Measurements from ENCODE around the gene NT5C2.

DNA sequence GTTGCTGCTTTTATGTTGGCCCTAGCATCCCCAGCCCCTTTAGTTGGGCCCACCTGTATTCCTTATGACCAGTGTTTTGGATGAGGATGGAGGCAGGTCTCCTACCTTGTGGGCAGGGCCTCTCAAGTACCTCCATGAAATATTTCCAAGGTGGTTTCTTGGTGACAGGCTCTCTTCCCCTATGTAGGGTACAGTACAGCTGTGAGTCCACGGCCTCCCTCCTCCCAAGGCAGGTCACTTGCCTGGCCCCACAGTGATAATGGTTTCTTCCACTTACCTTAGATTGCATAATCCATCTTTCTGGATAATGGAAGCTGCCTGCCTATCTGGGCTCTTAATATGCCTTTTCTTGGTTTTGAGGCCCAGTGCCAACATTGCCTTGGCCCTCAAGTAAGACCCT is 110.4 kb downstream of the NT5C2 start:
- TF ChIP-seq RARB (CRISPR knock-in tag; IDR thresholded peaks at IDR 0.05): no peak
- TF ChIP-seq, protein P1, sequence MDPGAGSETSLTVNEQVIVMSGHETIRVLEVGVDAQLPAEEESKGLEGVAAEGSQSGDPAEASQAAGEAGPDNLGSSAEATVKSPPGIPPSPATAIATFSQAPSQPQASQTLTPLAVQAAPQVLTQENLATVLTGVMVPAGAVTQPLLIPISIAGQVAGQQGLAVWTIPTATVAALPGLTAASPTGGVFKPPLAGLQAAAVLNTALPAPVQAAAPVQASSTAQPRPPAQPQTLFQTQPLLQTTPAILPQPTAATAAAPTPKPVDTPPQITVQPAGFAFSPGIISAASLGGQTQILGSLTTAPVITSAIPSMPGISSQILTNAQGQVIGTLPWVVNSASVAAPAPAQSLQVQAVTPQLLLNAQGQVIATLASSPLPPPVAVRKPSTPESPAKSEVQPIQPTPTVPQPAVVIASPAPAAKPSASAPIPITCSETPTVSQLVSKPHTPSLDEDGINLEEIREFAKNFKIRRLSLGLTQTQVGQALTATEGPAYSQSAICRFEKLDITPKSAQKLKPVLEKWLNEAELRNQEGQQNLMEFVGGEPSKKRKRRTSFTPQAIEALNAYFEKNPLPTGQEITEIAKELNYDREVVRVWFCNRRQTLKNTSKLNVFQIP (CRISPR knock-in tag; IDR thresholded peaks at IDR 0.05; ENCODE audit: borderline replicate concordance, low read depth): no peak
- no peak for TF ChIP-seq BACH2 (CRISPR knock-in tag; IDR thresholded peaks at IDR 0.05; ENCODE audit: borderline replicate concordance)
- no peak for TF ChIP-seq ZNF8 (CRISPR knock-in tag; IDR thresholded peaks at IDR 0.05)
- TF ChIP-seq ZFP30 (CRISPR knock-in tag; IDR thresholded peaks at IDR 0.05): no peak
- TF ChIP-seq SNAI2 (CRISPR knock-in tag; IDR thresholded peaks at IDR 0.05): no peak
- TF ChIP-seq ZNF70 (CRISPR knock-in tag; IDR thresholded peaks at IDR 0.05): no peak
- TF ChIP-seq PPARA (CRISPR knock-in tag; IDR thresholded peaks at IDR 0.05; ENCODE audit: borderline replicate concordance): no peak
- no peak for TF ChIP-seq CSRNP3 (CRISPR knock-in tag; IDR thresholded peaks at IDR 0.05)
- TF ChIP-seq CSDC2 (CRISPR knock-in tag; IDR thresholded peaks at IDR 0.05): no peak
